K562 (cell line): ENCODE data around the gene MYOCD. TPM values are rescaled to one million over a fixed set of nuclear protein-coding genes. Genes with fewer than 3 reads are reported as not detected.

Experiments
- ATAC-seq: fragments of 200-7000 bp; cut with Tn5 transposase; 3 replicates; pipeline ENCODE4 v1.9.1; 2020; ENCODE audit warnings: moderate library complexity
- BruUV-seq: library from RNA; stranded (reverse); fragments of 400-500 nt; replicated peaks from 2 replicates; lab custom pipeline; 2021; lab: Mats Ljungman, UMichigan
- CTCF ChIA-PET: fragments of 300-600 bp; formaldehyde crosslinking; extraction: SDS; loops from one replicate; lab custom pipeline; 2021; ENCODE audit warnings: low intra/inter-chr PET ratio; lab: Yijun Ruan, JAX
- POLR2A ChIA-PET: fragments of 300-600, 350-650 bp; sonication (Branson Sonifier 250); formaldehyde crosslinking; extraction: SDS; loops from one replicate; lab custom pipeline; 2021; ENCODE audit warnings: antibody characterized with exemption, inconsistent platforms; lab: Yijun Ruan, JAX
- DNase-seq, 4 experiments: peaks; one replicate each; pipeline versions ENCODE4 v3.0.0 to v3.0.0-alpha.2; 2011 to 2018; ENCODE audit warnings: low spot score in 3 of 4, mixed read lengths in 3 of 4; ENCODE audit errors: extremely low read depth in 1 of 4
- FAIRE-seq: peaks from 2 replicates; lab custom pipeline; 2011; peaks lifted over from hg19 to GRCh38; lab: Jason Lieb, UNC
- H2AFZ ChIP-seq: 2 replicates; pipeline ENCODE4 v1.6.0; 2011; ENCODE audit warnings: low read depth, low read length, control low read depth, inconsistent platforms
- H3K27ac ChIP-seq: fragments of 200-600 bp; 3 replicates; pipeline ENCODE4 v1.8.0; 2011; ENCODE audit warnings: low read depth, mild to moderate bottlenecking, control low read depth, inconsistent platforms, low read length, moderate library complexity, mixed read lengths; ENCODE audit errors: extremely low read depth
- H3K27me3 ChIP-seq, 2 experiments: fragments of 300-600 bp in 1 of 2; 2 replicates in 1 of 2; 3 replicates in 1 of 2; pipeline versions ENCODE4 v1.6.0 to v1.8.0; 2011; ENCODE audit warnings: inconsistent platforms in 2 of 2, low read length in 2 of 2, mild to moderate bottlenecking in 1 of 2, mixed read lengths in 1 of 2, moderate library complexity in 1 of 2; ENCODE audit not compliant: control insufficient read depth in 2 of 2, insufficient read depth in 2 of 2
- H3K36me3 ChIP-seq: fragments of 300-600 bp; 3 replicates; pipeline ENCODE4 v1.8.0; 2011; ENCODE audit warnings: mild to moderate bottlenecking, low read length, inconsistent platforms; ENCODE audit not compliant: control insufficient read depth, insufficient read depth
- H3K4me1 ChIP-seq, 2 experiments: fragments of 200-600 bp in 1 of 2; replicated peaks in 1 of 2; 2 replicates in 1 of 2; 3 replicates in 1 of 2; pipeline versions ENCODE4 v1.5.1 to v1.8.0; 2011; ENCODE audit warnings: inconsistent platforms in 2 of 2, low read length in 2 of 2, mild to moderate bottlenecking in 1 of 2, mixed read lengths in 1 of 2, moderate library complexity in 1 of 2; ENCODE audit not compliant: control insufficient read depth in 2 of 2, insufficient read depth in 2 of 2
- H3K4me2 ChIP-seq: 2 replicates; pipeline ENCODE4 v1.6.1; 2011; ENCODE audit warnings: low read length, control low read depth, inconsistent platforms, mixed read lengths; ENCODE audit not compliant: insufficient read depth
- H3K4me3 ChIP-seq: fragments of 200-600 bp; sonication (generic), shearing (Covaris generic); 2 replicates; pipeline ENCODE4 v1.5.1; 2016; ENCODE audit warnings: control low read depth, inconsistent platforms
- H3K79me2 ChIP-seq: fragments of 200-600 bp; 3 replicates; pipeline ENCODE4 v1.8.0; 2011; ENCODE audit warnings: low read length, inconsistent platforms; ENCODE audit not compliant: control insufficient read depth, insufficient read depth
- H3K9ac ChIP-seq, 2 experiments: 2 replicates each; pipeline versions ENCODE4 v1.6.0 to v1.6.1; 2011; ENCODE audit warnings: low read depth in 2 of 2, low read length in 2 of 2, control low read depth in 1 of 2, inconsistent platforms in 1 of 2, mild to moderate bottlenecking in 1 of 2, mixed read lengths in 1 of 2; ENCODE audit not compliant: insufficient read depth in 1 of 2
- H3K9me1 ChIP-seq: one replicate; pipeline ENCODE4 v1.6.0; 2011; ENCODE audit warnings: inconsistent platforms, mild to moderate bottlenecking, low read length, moderate library complexity; ENCODE audit not compliant: control insufficient read depth, insufficient read depth
- H3K9me3 ChIP-seq: replicated peaks from 2 replicates; pipeline ENCODE4 v1.5.1; 2011; ENCODE audit warnings: low read depth, low read length, inconsistent platforms; ENCODE audit not compliant: control insufficient read depth, insufficient read depth
- H4K20me1 ChIP-seq: replicated peaks from 2 replicates; pipeline ENCODE4 v1.6.1; 2011; ENCODE audit warnings: low read length, inconsistent platforms, mixed read lengths; ENCODE audit not compliant: control insufficient read depth, insufficient read depth
- PTTG1 ChIP-seq: fragments of 450-650 bp; IDR thresholded peaks from 2 replicates; pipeline ENCODE4 v1.6.1; 2016; ENCODE audit warnings: low read depth, mild to moderate bottlenecking, missing genetic modification characterization, missing compliant biosample characterization
- SIN3A ChIP-seq, 2 experiments: fragments of 150-350 bp in 1 of 2; IDR thresholded peaks; 2 replicates each; pipeline ENCODE4 v1.6.1; 2011 to 2016; ENCODE audit warnings: borderline replicate concordance in 2 of 2, low read depth in 2 of 2, low read length in 2 of 2, mild to moderate bottlenecking in 2 of 2, moderate library complexity in 2 of 2; ENCODE audit not compliant: control insufficient read depth in 1 of 2
- WHSC1 ChIP-seq: IDR thresholded peaks from one replicate; pipeline ENCODE4 v1.6.1; 2012; ENCODE audit warnings: low read length, control low read depth, inconsistent platforms
- ZBED1 ChIP-seq: IDR thresholded peaks from 2 replicates; pipeline ENCODE4 v1.6.1; 2014
- WGBS: fragments of 100-300 bp; shearing (Covaris generic); methylation state at CpG from one replicate; pipeline ENCODE4 v1.1.6; 2016; ENCODE audit warnings: low coverage, mixed read lengths; ENCODE audit not compliant: insufficient coverage; ENCODE audit errors: missing lambda C conversion rate; 5-methylcytosine and 5-hydroxymethylcytosine counted together
- in situ Hi-C: fragments of 300-500 bp; cut with MboI; formaldehyde crosslinking; loops from 4 replicates; pipeline ENCODE4 v1.15.0; 2018; ENCODE audit warnings: inconsistent platforms, mixed read lengths
- intact Hi-C: fragments of 100-400 bp; cut with micrococcal nuclease; formaldehyde crosslinking; loops from 2 replicates; pipeline ENCODE4 v1.14.2; 2022
- polyA plus RNA-seq, 8 experiments: library from polyadenylated mRNA; depleted of rRNA in 4 of 8; stranded (reverse) in 5 of 8; unstranded in 3 of 8; fragments of >200 nt; fragmentation: Nextera tagmentation in 2 of 8; fragmentation: Illumina TruSeq in 1 of 8; extraction: Ambion mirVana in 2 of 8; extraction: Trizol in 1 of 8; gene quantifications; 2 replicates each; pipeline versions ENCODE4 v1.2.1 to v1.2.3, GENCODE V29; 2011 to 2014; ENCODE audit warnings: inconsistent platforms in 1 of 8, missing spikeins in 1 of 8
- total RNA-seq, 7 experiments: library from RNA; depleted of rRNA in 6 of 7; stranded (reverse); fragments of >200 nt in 6 of 7; fragmentation: Illumina TruSeq in 2 of 7; extraction: Trizol in 2 of 7; gene quantifications; 2 replicates each; pipeline versions ENCODE4 v1.2.1 to v1.2.3, GENCODE V29; 2011 to 2021; ENCODE audit warnings: low replicate concordance in 1 of 7
- TF ChIP-seq, protein P1 (sequence below), 2 experiments: IDR thresholded peaks; 2 replicates each; pipeline ENCODE4 v1.6.1; 2011; ENCODE audit warnings: borderline replicate concordance in 1 of 2, control low read depth in 1 of 2, low read depth in 1 of 2, low read length in 1 of 2, mild to moderate bottlenecking in 1 of 2, mixed read lengths in 1 of 2, moderate library complexity in 1 of 2; ENCODE audit not compliant: insufficient read depth in 1 of 2, insufficient read length in 1 of 2, poor library complexity in 1 of 2, severe bottlenecking in 1 of 2; ENCODE audit errors: extremely low read depth in 1 of 2
- TF ChIP-seq, protein P2 (sequence below): fragments of 250-450 bp; sonication (Bioruptor Pico); IDR thresholded peaks from 2 replicates; pipeline ENCODE4 v1.9.0; 2021; ENCODE audit warnings: mild to moderate bottlenecking, inconsistent platforms

The MYOCD gene
- total and polyA plus RNA-seq, 9 of the 15 experiments (the other 6 are each of a cell fraction or from before 2014, with no cell fraction given), result not detected

DNA sequence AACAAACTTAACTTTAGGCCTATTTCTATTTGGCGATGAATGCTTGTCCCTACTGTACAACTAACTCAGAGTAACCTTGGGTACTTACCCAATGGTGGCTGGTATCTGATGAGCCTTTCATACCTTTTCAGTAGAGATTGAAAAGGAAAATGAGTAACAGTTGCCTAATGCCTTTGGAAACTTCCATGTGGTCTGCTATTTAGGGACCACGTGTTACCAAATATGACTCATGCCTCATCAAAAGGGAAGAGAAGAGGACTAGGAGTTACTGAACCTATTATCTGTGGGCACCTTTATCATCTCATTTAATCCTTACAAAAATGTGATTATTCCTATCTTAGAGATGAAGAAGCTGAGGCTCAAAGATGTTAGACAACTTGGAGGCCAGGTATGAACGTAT is 8.1 kb downstream of the MYOCD start:
- no peaks in the 10 kb centered on the region for H3K36me3 ChIP-seq
- POLR2A ChIA-PET, result interaction anchor here (0.7 kb wide), 1 partner anchor 14 kb away, joined by 3 read pairs; no protein-coding TSS in a partner anchor
- intact Hi-C loops (no loop called here), in situ Hi-C loops (no loop called here)
- H3K9ac ChIP-seq, result no peak overlapping the region
- H3K4me3 ChIP-seq, result no peak overlapping the region
- no peak overlapping the region for H3K27ac ChIP-seq
- H3K4me1 ChIP-seq, result no peaks in the 10 kb centered on the region
- TF ChIP-seq, protein P1, sequence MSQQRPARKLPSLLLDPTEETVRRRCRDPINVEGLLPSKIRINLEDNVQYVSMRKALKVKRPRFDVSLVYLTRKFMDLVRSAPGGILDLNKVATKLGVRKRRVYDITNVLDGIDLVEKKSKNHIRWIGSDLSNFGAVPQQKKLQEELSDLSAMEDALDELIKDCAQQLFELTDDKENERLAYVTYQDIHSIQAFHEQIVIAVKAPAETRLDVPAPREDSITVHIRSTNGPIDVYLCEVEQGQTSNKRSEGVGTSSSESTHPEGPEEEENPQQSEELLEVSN (IDR thresholded peaks at IDR 0.05; ENCODE audit: borderline replicate concordance in 1 of 2, extremely low read depth in 1 of 2, insufficient read depth in 1 of 2, insufficient read length in 1 of 2, low read depth in 1 of 2, low read length in 1 of 2, poor library complexity in 1 of 2, severe bottlenecking in 1 of 2), result no peak
- no peak for TF ChIP-seq SIN3A (IDR thresholded peaks at IDR 0.05; ENCODE audit: borderline replicate concordance in 2 of 2, control insufficient read depth in 1 of 2, low read depth in 2 of 2, low read length in 2 of 2)
- TF ChIP-seq ZBED1, result no peak
- TF ChIP-seq PTTG1 (tag), result no peak
- TF ChIP-seq, protein P2, sequence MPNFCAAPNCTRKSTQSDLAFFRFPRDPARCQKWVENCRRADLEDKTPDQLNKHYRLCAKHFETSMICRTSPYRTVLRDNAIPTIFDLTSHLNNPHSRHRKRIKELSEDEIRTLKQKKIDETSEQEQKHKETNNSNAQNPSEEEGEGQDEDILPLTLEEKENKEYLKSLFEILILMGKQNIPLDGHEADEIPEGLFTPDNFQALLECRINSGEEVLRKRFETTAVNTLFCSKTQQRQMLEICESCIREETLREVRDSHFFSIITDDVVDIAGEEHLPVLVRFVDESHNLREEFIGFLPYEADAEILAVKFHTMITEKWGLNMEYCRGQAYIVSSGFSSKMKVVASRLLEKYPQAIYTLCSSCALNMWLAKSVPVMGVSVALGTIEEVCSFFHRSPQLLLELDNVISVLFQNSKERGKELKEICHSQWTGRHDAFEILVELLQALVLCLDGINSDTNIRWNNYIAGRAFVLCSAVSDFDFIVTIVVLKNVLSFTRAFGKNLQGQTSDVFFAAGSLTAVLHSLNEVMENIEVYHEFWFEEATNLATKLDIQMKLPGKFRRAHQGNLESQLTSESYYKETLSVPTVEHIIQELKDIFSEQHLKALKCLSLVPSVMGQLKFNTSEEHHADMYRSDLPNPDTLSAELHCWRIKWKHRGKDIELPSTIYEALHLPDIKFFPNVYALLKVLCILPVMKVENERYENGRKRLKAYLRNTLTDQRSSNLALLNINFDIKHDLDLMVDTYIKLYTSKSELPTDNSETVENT, result no peak
- TF ChIP-seq WHSC1, result no peak
- no TSS peak for BruUV-seq
- no peaks in the 10 kb centered on the region for H3K9me3 ChIP-seq
- no peak overlapping the region for H3K4me2 ChIP-seq
- H3K9me1 ChIP-seq, result no peaks in the 10 kb centered on the region
- no peaks in the 10 kb centered on the region for H3K79me2 ChIP-seq
- no peaks in the 10 kb centered on the region for H4K20me1 ChIP-seq
- no peak overlapping the region for H2AFZ ChIP-seq
- WGBS, result 0% methylated on average over 3 of the region's 3 CpGs
- FAIRE-seq, result no peak
- no peak for ATAC-seq
- H3K27me3 ChIP-seq, result no peaks in the 10 kb centered on the region
- no peak for DNase-seq
- CTCF ChIA-PET, result no interaction called here
